Subcutaneous adipose tissue (tissue), 4 donors: Measurements from ENCODE around the gene C5AR2. TPM values are rescaled to one million over a fixed set of nuclear protein-coding genes. Genes with fewer than 3 reads are reported as not detected.

ENCODE experiments used
- CTCF ChIP-seq: fragments of 450-650 bp; IDR thresholded peaks from one replicate; pipeline ENCODE4 v1.5.1; 2016; ENCODE audit warnings: low read depth, mild to moderate bottlenecking, control low read depth, antibody characterized with exemption, moderate library complexity
- total RNA-seq, 4 donors: library from RNA; depleted of rRNA; stranded (reverse); fragments of >200 nt; gene quantifications; one replicate each; pipeline ENCODE4 v1.1.0, GENCODE V29; 2016

Gene C5AR2
- total RNA-seq, 4 donors from 2014 or later, result 1.3 to 27.9 (median 8.4) TPM

- TF ChIP-seq CTCF, result no peak
Measured at GRCh38 chr19:47357788-47358680, 26.1 kb downstream of the C5AR2 start.

GRCh38 chr19:47358936-47359335 is 27.0 kb downstream of the C5AR2 start:
- TF ChIP-seq CTCF, result no peak

- no peak for TF ChIP-seq CTCF
Measured at GRCh38 chr19:47362321-47362720, 30.3 kb downstream of the C5AR2 start.

GRCh38 chr19:47363758-47364531 is 32.0 kb downstream of the C5AR2 start:
- no peak for TF ChIP-seq CTCF

GRCh38 chr19:47370045-47370611 is 38.2 kb downstream of the C5AR2 start:
- no peak for TF ChIP-seq CTCF

GRCh38 chr19:47371261-47371660 is 39.3 kb downstream of the C5AR2 start:
- TF ChIP-seq CTCF, result no peak

- TF ChIP-seq CTCF, result no peak
Measured at GRCh38 chr19:47372603-47373002, 40.6 kb downstream of the C5AR2 start.
